GM06990 (cell line): ENCODE measurements around the gene TAOK3.
"Not testable (repeated sequence)": the region's sequence is repeated elsewhere in the genome, so short reads cannot be mapped to it uniquely, and the experiment has no call there.

Source experiments
- DNase-seq: peaks from one replicate; pipeline ENCODE4 v3.0.0-alpha.2; 2011; ENCODE audit not compliant: insufficient read length; ENCODE audit errors: extremely low read depth
- H3K27me3 ChIP-seq: replicated peaks from 2 replicates; pipeline ENCODE4 v1.6.0; 2011; ENCODE audit warnings: low read length; ENCODE audit not compliant: control insufficient read depth, insufficient read depth
- H3K36me3 ChIP-seq: 2 replicates; pipeline ENCODE4 v1.5.1; 2011; ENCODE audit warnings: low read length; ENCODE audit not compliant: control insufficient read depth, insufficient read depth
- H3K4me3 ChIP-seq: replicated peaks from 2 replicates; pipeline ENCODE4 v1.5.1; 2011; ENCODE audit warnings: low read depth, mild to moderate bottlenecking, control low read depth, low read length
- CTCF ChIP-seq: IDR thresholded peaks from 2 replicates; pipeline ENCODE4 v1.5.1; 2011; ENCODE audit warnings: low read length, control low read depth, mild to moderate bottlenecking, inconsistent platforms; ENCODE audit not compliant: insufficient read depth, poor library complexity, severe bottlenecking

Gene TAOK3

DNA sequence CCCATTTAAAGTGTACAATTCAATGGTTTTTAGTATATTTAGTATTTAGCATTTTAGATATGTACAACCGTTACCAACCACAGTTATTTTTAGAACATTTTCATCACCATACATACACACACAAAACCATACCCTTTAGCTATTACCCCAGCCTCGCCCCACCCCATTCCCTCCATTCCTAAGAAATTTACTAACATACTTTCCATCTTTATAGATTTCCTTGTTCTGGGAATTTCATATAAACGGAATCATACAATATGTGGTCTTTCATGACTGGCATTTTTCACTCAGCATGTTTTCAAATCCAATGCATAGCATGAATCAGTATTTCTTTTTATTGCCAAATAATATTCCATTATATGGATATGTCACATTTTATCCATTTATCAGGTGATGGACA is 101.5 kb downstream of the TAOK3 start:
- no peak for TF ChIP-seq CTCF
- Histone ChIP-seq H3K4me3 (no peak overlapping the region), H3K27me3 (no peaks in the 10 kb centered on the region), H3K36me3 (no peaks in the 10 kb centered on the region)
- DNase-seq: no peak

- no peaks in the 10 kb centered on the region for H3K36me3 ChIP-seq
- no peaks in the 10 kb centered on the region for H3K27me3 ChIP-seq
- no peak for TF ChIP-seq CTCF
- no peak for DNase-seq
- H3K4me3 ChIP-seq: no peak overlapping the region
These were observed 102.9 kb downstream of the TAOK3 start for GRCh38 chr12:118269806-118270205.

GRCh38 chr12:118259079-118259478 is 113.6 kb downstream of the TAOK3 start:
- Histone ChIP-seq H3K4me3 (no peak overlapping the region), H3K27me3 (no peaks in the 10 kb centered on the region), H3K36me3 (no peaks in the 10 kb centered on the region; the same call in none of the 2 replicates)
- no peak for TF ChIP-seq CTCF
- no peak for DNase-seq

DNA sequence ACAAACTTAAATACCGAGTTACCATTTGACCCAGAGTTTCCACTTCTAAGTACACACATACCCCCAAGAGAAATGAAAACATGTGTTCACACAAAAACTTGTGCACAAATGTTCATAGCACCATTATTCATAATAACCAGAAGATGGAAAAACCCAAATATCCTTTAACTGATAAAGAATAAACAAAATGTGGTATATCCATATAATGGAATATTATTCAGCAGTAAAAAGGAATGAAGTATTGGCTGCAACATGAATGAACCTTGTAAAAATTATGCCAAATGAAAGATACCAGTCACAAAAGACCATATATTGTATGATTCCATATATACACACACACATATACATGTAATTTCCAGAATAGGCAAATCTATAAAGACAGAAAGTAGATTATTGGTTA is 116.4 kb downstream of the TAOK3 start:
- Histone ChIP-seq H3K27me3 (no peaks in the 10 kb centered on the region), H3K36me3 (no peaks in the 10 kb centered on the region; the same call in none of the 2 replicates), H3K4me3 (no peak overlapping the region)
- no peak for TF ChIP-seq CTCF
- DNase-seq: no peak

DNA sequence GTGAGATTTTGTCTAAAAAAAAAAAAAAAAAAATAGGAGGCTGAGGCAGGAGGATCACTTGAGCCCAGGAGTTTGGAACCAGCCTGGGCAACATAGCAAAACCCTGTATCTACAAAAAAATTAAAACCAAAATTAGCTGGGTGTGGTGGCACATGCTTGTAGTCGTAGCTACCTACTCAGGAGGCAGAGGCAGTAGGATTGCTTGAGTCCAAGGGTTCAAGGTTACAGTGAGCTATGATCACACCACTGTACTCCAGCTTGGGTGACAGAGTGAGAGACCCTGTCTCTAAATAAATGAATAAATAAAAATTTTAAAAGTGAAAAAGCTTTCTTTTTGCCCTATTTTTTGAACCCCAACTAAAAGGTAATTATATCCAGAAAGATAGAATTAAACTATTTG is 123.2 kb downstream of the TAOK3 start:
- H3K4me3 ChIP-seq: no peak overlapping the region
- DNase-seq: no peak
- no peak for TF ChIP-seq CTCF
- H3K27me3 ChIP-seq: no peaks in the 10 kb centered on the region
- H3K36me3 ChIP-seq: no peaks in the 10 kb centered on the region; the same call in none of the 2 replicates

DNA sequence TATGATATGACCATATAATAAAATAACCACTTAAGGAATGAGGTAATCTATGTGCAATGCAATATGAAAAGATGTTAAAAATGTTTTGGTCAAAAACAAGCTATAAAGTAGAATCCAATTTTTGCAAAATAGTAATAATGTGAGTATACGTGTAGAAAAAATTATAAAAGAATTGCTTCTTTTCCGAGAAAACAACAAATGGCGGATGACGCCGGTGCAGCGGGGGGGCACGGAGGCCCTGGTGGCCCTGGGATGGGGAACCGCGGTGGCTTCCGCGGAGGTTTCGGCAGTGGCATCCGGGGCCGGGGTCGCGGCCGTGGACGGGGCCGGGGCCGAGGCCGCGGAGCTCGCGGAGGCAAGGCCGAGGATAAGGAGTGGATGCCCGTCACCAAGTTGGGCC is 126.8 kb downstream of the TAOK3 start:
- DNase-seq, H3K36me3 ChIP-seq, H3K4me3 ChIP-seq, H3K27me3 ChIP-seq: not testable (repeated sequence)
